GM18951 (cell line): ENCODE results near the gene RPL27.

Source experiments
- POLR2A ChIP-seq: IDR thresholded peaks from 4 replicates; pipeline ENCODE4 v1.6.1; 2011; ENCODE audit warnings: mild to moderate bottlenecking; ENCODE audit not compliant: insufficient read length, insufficient read depth; ENCODE audit errors: extremely low read depth
- in situ Hi-C: fragments of 300-500 bp; cut with MboI; formaldehyde crosslinking; loops from one replicate; pipeline ENCODE4 v1.12.0; 2022; ENCODE audit warnings: low sequenced_read_pairs, mixed read lengths, inconsistent platforms; ENCODE audit not compliant: unreplicated experiment

Gene RPL27

DNA sequence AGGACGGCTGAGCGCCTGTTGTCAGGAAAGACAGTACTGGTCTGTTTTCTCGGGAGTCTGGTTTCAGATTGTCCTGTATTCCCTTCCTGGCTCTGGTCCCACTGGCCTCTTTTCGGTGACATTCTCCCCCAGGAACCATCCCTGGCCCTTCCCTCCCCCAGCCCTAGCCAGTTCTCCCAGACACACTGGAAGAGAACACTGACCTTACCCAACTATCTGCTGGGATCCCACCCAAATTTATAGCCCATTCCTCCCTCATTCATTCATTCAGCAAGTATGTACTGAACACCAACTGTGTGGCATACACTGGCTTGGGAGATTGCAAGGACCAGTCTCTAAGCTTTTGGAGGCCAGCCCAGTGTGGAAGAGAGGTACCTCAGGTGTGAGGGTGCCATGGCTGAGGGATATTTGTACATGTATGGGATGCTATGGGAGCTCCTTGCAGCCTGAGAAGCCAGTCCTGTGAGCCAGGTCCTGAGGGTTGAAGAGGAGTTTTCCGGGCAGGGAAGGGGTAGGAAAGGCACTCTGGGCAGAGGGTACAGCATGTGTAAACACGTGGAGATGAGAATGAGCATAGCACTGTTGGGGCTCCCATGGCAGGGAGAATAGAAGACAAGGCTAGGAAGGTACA lies 32.0 kb downstream of the RPL27 start:
- in situ Hi-C loops: loop anchor here (25.0 kb wide), 1 partner anchor 282 kb away; no protein-coding TSS in a partner anchor

DNA sequence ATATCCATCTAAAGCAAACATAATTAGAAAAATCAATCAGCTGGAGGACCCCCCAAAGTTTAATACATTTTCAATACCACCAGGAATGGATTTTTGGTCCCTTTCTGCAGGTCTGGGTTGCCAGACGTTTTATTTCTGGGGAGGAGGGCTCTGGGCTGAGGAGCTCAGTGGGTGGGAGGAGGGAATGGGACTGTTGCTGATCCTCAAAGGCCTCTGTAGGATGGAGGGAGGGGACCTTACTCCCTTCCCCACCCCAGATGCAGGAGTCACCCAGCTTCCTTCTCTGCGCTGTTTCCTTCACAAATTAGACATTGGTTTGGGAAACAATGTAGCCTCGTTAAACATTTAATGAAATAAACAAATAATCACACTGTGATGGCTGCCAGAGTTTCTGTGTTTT lies 33.4 kb downstream of the RPL27 start:
- in situ Hi-C loops: loop anchor here (25.0 kb wide), 1 partner anchor 281 kb away; no protein-coding TSS in a partner anchor
- TF ChIP-seq POLR2A: no peak

More for the DNA sequence above, 32.0 kb downstream of the RPL27 start:
- TF ChIP-seq POLR2A: no peak

DNA sequence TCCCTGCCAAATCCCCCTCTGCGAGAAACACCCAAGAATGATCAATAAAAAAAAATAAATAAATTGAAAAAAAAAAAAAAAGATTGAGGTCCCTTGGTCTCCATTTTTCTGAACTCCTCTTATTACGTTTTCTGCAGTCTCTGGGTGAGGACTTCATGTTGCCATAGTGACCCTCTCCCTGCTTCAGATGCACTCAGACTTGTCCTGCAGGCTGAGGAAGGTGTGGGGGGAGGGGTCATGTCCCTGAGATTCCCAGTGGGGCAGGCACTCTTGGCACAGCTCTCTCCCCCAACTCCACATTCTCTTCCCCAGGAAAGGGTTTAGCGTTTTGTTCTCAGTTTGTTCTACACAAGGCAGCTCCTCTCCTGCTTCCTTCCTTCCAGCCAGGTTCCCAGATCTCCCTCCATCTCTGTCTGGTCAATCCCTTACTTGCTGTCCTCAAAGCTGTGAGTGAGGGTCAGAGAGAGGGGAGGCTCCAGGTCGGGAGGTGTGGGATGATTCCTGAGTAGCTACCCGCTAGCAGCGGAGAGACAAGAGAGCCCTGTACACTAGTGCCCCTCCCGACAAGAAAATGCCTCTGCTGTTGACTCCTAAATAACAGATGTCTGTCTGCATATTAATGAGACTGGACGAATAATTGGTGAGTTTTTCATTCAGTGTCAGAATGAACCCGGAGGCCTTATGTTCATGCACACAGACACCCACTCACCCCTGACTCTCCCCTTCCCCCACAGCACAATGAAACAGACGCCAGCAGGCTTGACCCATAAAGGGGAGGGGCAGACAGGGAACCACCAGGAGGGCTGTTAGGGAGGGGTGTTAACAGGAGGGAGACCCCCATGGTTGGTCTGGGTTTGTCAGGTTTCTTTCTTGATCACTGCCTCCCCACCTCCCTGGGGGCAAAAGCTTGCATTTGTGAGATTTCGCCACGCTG lies 36.0 kb downstream of the RPL27 start:
- TF ChIP-seq POLR2A: no peak
- in situ Hi-C loops: loop anchor here (25.0 kb wide), 1 partner anchor 278 kb away; no protein-coding TSS in a partner anchor

DNA sequence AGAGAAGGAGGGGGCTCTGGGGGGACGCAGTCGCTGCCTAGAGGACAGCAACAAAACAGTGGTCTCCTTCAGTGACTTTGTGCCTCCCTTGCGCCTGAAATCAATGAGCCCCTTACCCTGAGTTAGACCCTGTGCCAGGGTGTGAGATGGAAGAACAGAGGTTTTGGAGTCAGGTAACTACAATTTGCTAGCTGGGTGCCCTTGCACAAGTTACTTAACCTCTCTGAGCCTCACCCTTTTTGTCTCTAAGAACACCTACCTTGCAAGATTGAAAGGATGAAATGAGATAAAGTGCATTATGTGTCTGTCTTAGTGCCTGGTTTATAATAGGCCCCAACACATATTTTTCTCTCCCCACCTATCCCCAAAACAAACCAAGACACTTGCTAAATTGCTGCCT lies 36.7 kb downstream of the RPL27 start:
- in situ Hi-C loops: loop anchor here (25.0 kb wide), 1 partner anchor 277 kb away; no protein-coding TSS in a partner anchor
- TF ChIP-seq POLR2A: no peak

DNA sequence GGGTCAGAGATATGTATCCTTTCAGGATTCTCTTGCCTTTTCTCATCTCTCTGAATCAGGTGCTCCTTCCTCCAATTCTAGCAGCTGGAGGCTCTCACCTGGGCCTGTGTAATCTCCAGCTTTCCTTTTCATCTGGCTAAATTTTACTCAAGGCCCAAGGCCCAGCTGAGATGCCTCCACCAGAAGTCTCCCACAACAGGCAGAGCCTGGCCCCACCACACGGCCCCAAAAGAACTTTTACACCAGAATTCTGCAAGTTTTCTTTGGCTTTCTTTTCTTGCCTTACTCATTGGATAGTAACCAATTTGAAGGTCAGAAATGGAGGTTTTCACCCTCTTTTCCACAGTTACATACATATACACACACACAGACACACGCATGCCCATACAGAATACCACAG lies 41.4 kb downstream of the RPL27 start:
- in situ Hi-C loops: loop anchor here (25.0 kb wide), 1 partner anchor 273 kb away; no protein-coding TSS in a partner anchor
- TF ChIP-seq POLR2A: no peak

DNA sequence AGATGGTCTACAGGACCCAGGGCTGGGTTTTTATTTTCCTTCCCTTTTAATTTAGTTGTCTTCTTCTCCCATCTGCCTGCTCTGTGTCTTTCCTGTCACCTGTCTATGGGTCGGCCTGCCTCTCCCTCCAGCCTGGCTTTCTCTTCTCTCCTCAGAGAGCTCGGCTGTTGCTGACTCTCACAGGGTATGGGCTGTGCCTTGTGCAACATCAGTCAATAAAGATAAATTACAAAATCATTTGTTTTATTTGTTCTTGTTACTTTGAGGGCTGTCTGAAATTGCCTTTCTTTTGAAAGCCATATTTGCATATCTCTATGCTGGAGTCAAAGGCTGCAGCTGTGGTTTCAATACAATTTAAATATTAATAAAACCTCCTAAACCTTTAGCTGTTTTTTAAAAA lies 42.4 kb downstream of the RPL27 start:
- TF ChIP-seq POLR2A: no peak
- in situ Hi-C loops: loop anchor here (25.0 kb wide), 1 partner anchor 272 kb away; no protein-coding TSS in a partner anchor

DNA sequence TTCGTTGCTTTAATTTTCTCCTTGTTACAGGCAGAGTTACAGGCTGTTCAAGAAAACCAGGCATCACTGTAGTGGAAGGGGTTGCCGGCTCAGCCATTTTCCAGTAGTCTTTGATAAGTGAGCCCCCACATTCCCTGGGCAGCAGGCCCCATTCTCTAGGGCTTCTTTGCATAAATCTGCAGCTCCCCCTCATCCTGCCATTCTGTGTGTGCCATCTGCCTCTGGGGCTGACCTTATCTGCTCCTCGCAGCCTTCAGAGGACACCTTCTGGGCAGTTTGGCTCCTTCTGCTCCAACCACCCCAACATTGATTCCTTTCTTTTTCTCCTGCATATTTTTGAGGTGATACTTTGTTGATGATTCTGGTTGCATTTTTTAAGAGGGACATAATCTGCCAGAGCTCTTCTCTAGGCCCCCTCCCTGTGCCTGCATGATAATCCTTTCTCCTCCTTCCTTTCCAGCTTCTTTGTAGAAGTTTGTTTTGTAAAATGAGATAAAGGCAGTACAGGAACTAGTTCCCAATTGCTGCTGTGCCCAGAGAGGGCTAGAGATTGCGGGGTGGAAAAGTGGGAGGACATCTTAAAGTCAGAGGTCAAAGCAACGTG lies 43.9 kb downstream of the RPL27 start:
- in situ Hi-C loops: loop anchor here (25.0 kb wide), 1 partner anchor 270 kb away; no protein-coding TSS in a partner anchor
- no peak for TF ChIP-seq POLR2A

DNA sequence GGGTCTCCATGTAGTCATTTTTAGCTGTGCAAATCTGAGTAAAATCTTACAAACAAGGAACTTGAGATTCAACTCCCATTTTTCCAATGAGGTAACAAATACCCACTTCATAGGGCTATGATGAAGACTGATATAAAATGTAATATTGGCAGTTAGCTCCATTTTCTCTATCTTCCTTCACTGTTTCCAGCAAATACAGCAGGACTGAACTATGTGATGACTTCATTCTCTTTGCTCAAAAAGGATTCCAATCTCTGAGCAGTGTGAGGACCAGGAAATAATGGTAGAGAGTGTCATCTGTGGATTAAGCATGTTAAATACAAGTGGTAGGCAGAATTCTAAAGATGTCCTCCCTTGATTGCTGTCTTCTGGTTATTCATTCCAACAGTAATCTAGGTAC lies 45.1 kb downstream of the RPL27 start:
- in situ Hi-C loops: loop anchor here (25.0 kb wide), 1 partner anchor 269 kb away; no protein-coding TSS in a partner anchor
- TF ChIP-seq POLR2A: no peak

DNA sequence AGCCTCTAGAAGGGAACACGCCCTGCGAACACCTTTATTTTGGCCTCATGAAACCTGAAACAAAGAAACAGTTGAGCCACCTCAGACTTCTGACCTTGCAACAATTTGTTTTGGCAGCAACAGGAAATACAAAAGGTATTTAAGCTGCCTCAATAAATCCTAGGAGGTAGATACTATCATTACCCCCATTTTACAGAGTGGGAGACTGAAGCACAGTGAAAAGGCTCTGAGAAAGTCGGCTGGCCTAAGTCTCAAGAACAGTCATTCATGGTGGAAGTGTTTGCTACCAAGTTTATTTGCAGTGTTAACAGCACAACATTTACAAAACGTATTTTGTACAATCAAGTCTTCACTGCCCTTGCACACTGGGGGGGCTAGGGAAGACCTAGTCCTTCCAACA lies 45.8 kb downstream of the RPL27 start:
- TF ChIP-seq POLR2A: no peak
- in situ Hi-C loops: loop anchor here (25.0 kb wide), 1 partner anchor 268 kb away; no protein-coding TSS in a partner anchor

DNA sequence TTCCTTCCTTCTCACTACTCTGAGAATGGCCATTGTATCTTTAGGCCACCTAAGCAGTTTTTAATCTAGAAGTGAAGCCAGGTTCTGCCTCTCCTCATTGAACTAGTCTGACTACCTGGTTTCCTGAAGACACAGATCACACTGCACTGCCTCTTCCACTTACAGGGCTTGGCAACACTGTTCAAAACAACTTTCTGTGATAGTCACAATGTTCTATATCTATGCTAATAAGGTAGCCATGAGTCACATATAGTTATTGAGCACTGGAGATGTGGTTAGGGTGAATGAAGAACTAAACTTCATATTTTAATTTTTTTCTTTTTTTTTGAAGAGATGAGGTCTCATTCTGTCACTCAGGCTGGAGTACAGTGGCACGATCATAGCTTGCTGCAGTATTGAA lies 53.8 kb downstream of the RPL27 start:
- TF ChIP-seq POLR2A: no peak
- in situ Hi-C loops: no loop called here
